HEK293T (cell line): ENCODE results near the gene KIZ.

Experiments used
- ARNT ChIP-seq: fragments of 450-650 bp; IDR thresholded peaks from 2 replicates; pipeline ENCODE4 v1.6.1; 2017; ENCODE audit warnings: mild to moderate bottlenecking
- BHLHE40 ChIP-seq: fragments of 450-650 bp; IDR thresholded peaks from 2 replicates; pipeline ENCODE4 v1.6.1; 2016; ENCODE audit warnings: mild to moderate bottlenecking, moderate library complexity, borderline replicate concordance
- CTBP1 ChIP-seq: fragments of 450-650 bp; IDR thresholded peaks from 2 replicates; pipeline ENCODE4 v1.6.1; 2016; ENCODE audit warnings: borderline replicate concordance
- ELF4 ChIP-seq: fragments of 450-650 bp; IDR thresholded peaks from 2 replicates; pipeline ENCODE4 v1.6.1; 2017; ENCODE audit warnings: antibody characterized with exemption
- FOXA1 ChIP-seq: fragments of 450-650 bp; IDR thresholded peaks from 2 replicates; pipeline ENCODE4 v1.6.1; 2016; ENCODE audit warnings: mild to moderate bottlenecking
- HDGF ChIP-seq: fragments of 450-650 bp; IDR thresholded peaks from 2 replicates; pipeline ENCODE4 v1.6.1; 2017; ENCODE audit warnings: antibody characterized with exemption, borderline replicate concordance
- L3MBTL2 ChIP-seq: fragments of 450-650 bp; conservative IDR thresholded peaks from 2 replicates; pipeline ENCODE4 v1.6.1; 2016; ENCODE audit warnings: mild to moderate bottlenecking
- PKNOX1 ChIP-seq: fragments of 450-650 bp; IDR thresholded peaks from 2 replicates; pipeline ENCODE4 v1.6.1; 2016
- SP1 ChIP-seq: fragments of 450-650 bp; IDR thresholded peaks from 2 replicates; pipeline ENCODE4 v1.6.1; 2017
- SUZ12 ChIP-seq: fragments of 450-650 bp; IDR thresholded peaks from 2 replicates; pipeline ENCODE4 v1.6.1; 2016; ENCODE audit warnings: mild to moderate bottlenecking
- TARDBP ChIP-seq: fragments of 450-650 bp; IDR thresholded peaks from 2 replicates; pipeline ENCODE4 v1.6.1; 2016

- TF ChIP-seq BHLHE40 (no peak), ELF4 (no peak), PKNOX1 (no peak), ARNT (no peak), TARDBP (no peak), FOXA1 (no peak), L3MBTL2 (no peak), CTBP1 (no peak), HDGF (no peak), SP1 (no peak), SUZ12 (no peak)
Observed at GRCh38 chr20:21175433-21175832, 49.6 kb downstream of the KIZ start.
